H1 (cell line): ENCODE results near the gene TBX4. TPM values are rescaled to one million over a fixed set of nuclear protein-coding genes. Genes with fewer than 3 reads are reported as not detected.

Source experiments
- CTCF ChIA-PET: fragments of 300-600 bp; sonication (Branson Sonifier 250); formaldehyde crosslinking; loops from one replicate; lab custom pipeline; 2021; ENCODE audit not compliant: partially characterized antibody; lab: Charles Lee
- POLR2A ChIA-PET: fragments of 300-600 bp; sonication (Branson Sonifier 250); formaldehyde crosslinking; loops from one replicate; lab custom pipeline; 2021; ENCODE audit warnings: inconsistent platforms; ENCODE audit not compliant: partially characterized antibody; lab: Charles Lee
- DNase-seq, 2 experiments: peaks; one replicate each; pipeline versions ENCODE4 v3.0.0 to v3.0.0-alpha.2; 2010 to 2022; ENCODE audit warnings: low spot score in 2 of 2, low read depth in 1 of 2, mixed read lengths in 1 of 2
- FAIRE-seq: peaks from 2 replicates; lab custom pipeline; 2011; peaks lifted over from hg19 to GRCh38; lab: Jason Lieb, UNC
- H2AFZ ChIP-seq: 2 replicates; pipeline ENCODE4 v1.8.1; 2012; ENCODE audit warnings: low read length, inconsistent platforms
- H2AK5ac ChIP-seq: 2 replicates; pipeline ENCODE4 v1.6.1; 2013; ENCODE audit warnings: low read depth, low read length
- H2BK120ac ChIP-seq: replicated peaks from 2 replicates; pipeline ENCODE3; 2013; ENCODE audit warnings: low read depth, low read length, inconsistent platforms
- H2BK12ac ChIP-seq: 2 replicates; pipeline ENCODE4 v1.6.1; 2013; ENCODE audit warnings: low read depth, low read length
- H2BK15ac ChIP-seq: 2 replicates; pipeline ENCODE4 v1.6.1; 2013; ENCODE audit warnings: low read length
- H2BK20ac ChIP-seq: 2 replicates; pipeline ENCODE4 v1.6.1; 2013; ENCODE audit warnings: low read length
- H2BK5ac ChIP-seq: 2 replicates; pipeline ENCODE4 v1.6.1; 2013; ENCODE audit warnings: low read depth, low read length
- H3K14ac ChIP-seq: 2 replicates; pipeline ENCODE4 v1.6.1; 2013; ENCODE audit warnings: inconsistent platforms; ENCODE audit not compliant: insufficient read length
- H3K18ac ChIP-seq: 2 replicates; pipeline ENCODE4 v1.6.1; 2013; ENCODE audit warnings: low read length; ENCODE audit errors: extremely low read depth
- H3K23ac ChIP-seq: 2 replicates; pipeline ENCODE4 v1.6.1; 2013; ENCODE audit warnings: inconsistent platforms; ENCODE audit not compliant: insufficient read length
- H3K23me2 ChIP-seq: 2 replicates; pipeline ENCODE4 v1.6.1; 2013; ENCODE audit warnings: low read depth, low read length
- H3K27ac ChIP-seq: 2 replicates; pipeline ENCODE4 v1.6.1; 2011; ENCODE audit warnings: low read depth, low read length, inconsistent platforms
- H3K27me3 ChIP-seq, 4 experiments: replicated peaks in 1 of 4; 1 replicate in 1 of 4; 2 replicates in 3 of 4; pipeline versions ENCODE4 v1.6.1 to v1.8.1; 2011 to 2013; ENCODE audit warnings: low read length in 3 of 4, mild to moderate bottlenecking in 3 of 4, inconsistent platforms in 2 of 4, mixed read lengths in 2 of 4, moderate library complexity in 1 of 4; ENCODE audit not compliant: control insufficient read depth in 3 of 4, insufficient read depth in 3 of 4; ENCODE audit errors: extremely low read depth in 1 of 4
- H3K36me3 ChIP-seq, 4 experiments: 2 replicates each; pipeline versions ENCODE4 v1.6.1 to v1.8.1; 2011 to 2013; ENCODE audit warnings: mild to moderate bottlenecking in 4 of 4, low read length in 3 of 4, moderate library complexity in 2 of 4, control low read depth in 1 of 4, inconsistent platforms in 1 of 4; ENCODE audit not compliant: insufficient read depth in 4 of 4, control insufficient read depth in 2 of 4
- H3K4ac ChIP-seq: replicated peaks from 2 replicates; pipeline ENCODE3; 2013; ENCODE audit warnings: low read length, low read depth, mixed read lengths, inconsistent platforms; ENCODE audit not compliant: insufficient read length
- H3K4me1 ChIP-seq, 4 experiments: replicated peaks in 1 of 4; 1 replicate in 1 of 4; 2 replicates in 3 of 4; pipeline versions ENCODE4 v1.6.1 to v1.8.1; 2011 to 2013; ENCODE audit warnings: low read length in 3 of 4, inconsistent platforms in 2 of 4, mixed read lengths in 1 of 4; ENCODE audit not compliant: insufficient read depth in 4 of 4, control insufficient read depth in 3 of 4
- H3K4me2 ChIP-seq, 2 experiments: 2 replicates each; pipeline versions ENCODE4 v1.6.1 to v1.8.1; 2011 to 2013; ENCODE audit warnings: low read depth in 2 of 2, low read length in 2 of 2, control low read depth in 1 of 2, inconsistent platforms in 1 of 2, mild to moderate bottlenecking in 1 of 2; ENCODE audit not compliant: insufficient read depth in 1 of 2
- H3K4me3 ChIP-seq, 4 experiments: fragments of 200-600, 300-600 bp in 1 of 4; sonication (generic), shearing (Covaris generic), sonication (Bioruptor Twin) in 1 of 4; 2 replicates each; pipeline versions ENCODE4 v1.5.1 to v1.8.1; 2011 to 2016; ENCODE audit warnings: low read length in 4 of 4, low read depth in 3 of 4, control low read depth in 2 of 4, inconsistent platforms in 2 of 4, mild to moderate bottlenecking in 2 of 4, mixed read lengths in 1 of 4, moderate library complexity in 1 of 4; ENCODE audit not compliant: insufficient read depth in 2 of 4; ENCODE audit errors: extremely low read depth in 1 of 4
- H3K56ac ChIP-seq: replicated peaks from 2 replicates; pipeline ENCODE3; 2013; ENCODE audit warnings: low read depth, mild to moderate bottlenecking, mixed read lengths, low read length, inconsistent platforms; ENCODE audit not compliant: insufficient read length
- H3K79me1 ChIP-seq: 2 replicates; pipeline ENCODE4 v1.6.1; 2013; ENCODE audit warnings: low read depth, low read length, control low read depth
- H3K79me2 ChIP-seq, 2 experiments: 2 replicates each; pipeline versions ENCODE4 v1.6.1 to v1.8.1; 2012 to 2013; ENCODE audit warnings: low read length in 2 of 2, mild to moderate bottlenecking in 2 of 2, inconsistent platforms in 1 of 2; ENCODE audit not compliant: insufficient read depth in 2 of 2, control insufficient read depth in 1 of 2
- H3K9ac ChIP-seq, 4 experiments: replicated peaks in 1 of 4; 1 replicate in 1 of 4; 2 replicates in 3 of 4; pipeline versions ENCODE4 v1.6.1 to v1.8.1; 2011 to 2013; ENCODE audit warnings: low read depth in 3 of 4, low read length in 3 of 4, control low read depth in 2 of 4, mild to moderate bottlenecking in 2 of 4, moderate library complexity in 2 of 4, inconsistent platforms in 1 of 4; ENCODE audit errors: extremely low read depth in 1 of 4
- H3K9me3 ChIP-seq, 2 experiments: 2 replicates each; pipeline versions ENCODE4 v1.6.1 to v1.8.1; 2012 to 2013; ENCODE audit warnings: mild to moderate bottlenecking in 2 of 2, moderate library complexity in 2 of 2, control low read depth in 1 of 2, inconsistent platforms in 1 of 2, low read depth in 1 of 2, low read length in 1 of 2, mixed read lengths in 1 of 2; ENCODE audit not compliant: insufficient read depth in 2 of 2
- H4K20me1 ChIP-seq, 2 experiments: replicated peaks in 1 of 2; 2 replicates each; pipeline versions ENCODE3 to v1.8.1; 2011 to 2013; ENCODE audit warnings: inconsistent platforms in 2 of 2, low read length in 2 of 2, mild to moderate bottlenecking in 1 of 2; ENCODE audit not compliant: insufficient read depth in 2 of 2, control insufficient read depth in 1 of 2
- H4K5ac ChIP-seq: 2 replicates; pipeline ENCODE4 v1.6.1; 2013; ENCODE audit warnings: low read length, low read depth, mixed read lengths, inconsistent platforms; ENCODE audit not compliant: insufficient read length
- H4K8ac ChIP-seq: 2 replicates; pipeline ENCODE4 v1.8.0; 2013; ENCODE audit warnings: mild to moderate bottlenecking, moderate library complexity, low read length, inconsistent platforms; ENCODE audit not compliant: insufficient read depth; ENCODE audit errors: extremely low read depth
- H4K91ac ChIP-seq: replicated peaks from 2 replicates; pipeline ENCODE3; 2013; ENCODE audit warnings: low read length, mixed read lengths, inconsistent platforms; ENCODE audit not compliant: insufficient read length
- CTCF ChIP-seq, 3 experiments: IDR thresholded peaks; 1 replicate in 2 of 3; 2 replicates in 1 of 3; pipeline versions ENCODE4 v1.5.1 to v1.6.1; 2011; ENCODE audit warnings: low read length in 3 of 3, mild to moderate bottlenecking in 3 of 3, inconsistent platforms in 2 of 3, low read depth in 1 of 3, moderate library complexity in 1 of 3; ENCODE audit not compliant: insufficient read depth in 1 of 3; ENCODE audit errors: control extremely low read depth in 1 of 3
- E2F6 ChIP-seq: IDR thresholded peaks from 2 replicates; pipeline ENCODE4 v1.6.1; 2012; ENCODE audit warnings: inconsistent platforms
- EZH2 ChIP-seq: fragments of 200-600 bp; sonication (generic); IDR thresholded peaks from 2 replicates; pipeline ENCODE4 v1.7.1; 2012; ENCODE audit warnings: low read depth, mild to moderate bottlenecking, moderate library complexity, low read length, inconsistent platforms; ENCODE audit not compliant: severe bottlenecking
- MAX ChIP-seq: IDR thresholded peaks from 2 replicates; pipeline ENCODE4 v1.6.1; 2012; ENCODE audit warnings: inconsistent platforms
- SIN3A ChIP-seq, 2 experiments: IDR thresholded peaks in 1 of 2; conservative IDR thresholded peaks in 1 of 2; 2 replicates each; pipeline ENCODE4 v1.6.1; 2011 to 2012; ENCODE audit warnings: low read length in 2 of 2, improper control_type of control experiment in 1 of 2, low read depth in 1 of 2, mild to moderate bottlenecking in 1 of 2
- ZNF274 ChIP-seq: IDR thresholded peaks from 2 replicates; pipeline ENCODE4 v1.7.0; 2012; ENCODE audit warnings: low read length, borderline replicate concordance; ENCODE audit errors: extremely low read depth
- WGBS, 2 experiments: shearing (Covaris generic) in 1 of 2; methylation state at CpG; one replicate each; pipeline versions ENCODE4 v1.1.6 to v1.1.7; 2013 to 2015; ENCODE audit warnings: low lambda C conversion rate in 2 of 2, mixed read lengths in 2 of 2, inconsistent platforms in 1 of 2, low coverage in 1 of 2, missing lambda C conversion rate in 1 of 2; ENCODE audit not compliant: insufficient replicate concordance in 2 of 2, insufficient coverage in 1 of 2, insufficient read length in 1 of 2; ENCODE audit errors: extremely low coverage in 1 of 2, missing lambda C conversion rate in 1 of 2; 5-methylcytosine and 5-hydroxymethylcytosine counted together
- polyA plus RNA-seq, 7 experiments: library from polyadenylated mRNA; depleted of rRNA in 3 of 7; stranded (reverse) in 5 of 7; unstranded in 2 of 7; fragments of >200 nt in 5 of 7; fragments of 200-250 nt in 2 of 7; gene quantifications; 1 replicate in 5 of 7; 2 replicates in 1 of 7; 4 replicates in 1 of 7; pipeline versions ENCODE4 v1.2.1 to v1.2.3, GENCODE V29; 2011 to 2013; ENCODE audit warnings: missing spikeins in 2 of 7, mixed read lengths in 2 of 7
- total RNA-seq: library from RNA; stranded (reverse); fragmentation: NEBNext Ultra II Directional; extraction: Animal tissue kit (Norgen Biotek cat#: 25700); gene quantifications from 2 replicates; pipeline ENCODE4 v1.2.1, GENCODE V29; 2021

Gene TBX4
- total and polyA plus RNA-seq, 2 of the 8 experiments (the other 6 are each of a cell fraction or from before 2014, with no cell fraction given), result 0.02 TPM; not detected in 1

GRCh38 chr17:61416540-61417363 lies 35.5 kb upstream of the TBX4 start:
- H4K20me1 ChIP-seq, result no peaks in the 10 kb centered on the region
- H2BK12ac ChIP-seq, result peak overlapping the region; percentile 60; the same call in 1 of the 2 replicates
- H3K27me3 ChIP-seq, result peaks cover 0 to 52% (median 45%) of the 10 kb centered on the region in 4 experiments; a peak in 6 of 7 replicates
- CTCF ChIA-PET, result interaction anchor here (0.6 to 8.8 kb wide), 22 partner anchors 10 to 492 kb away, joined by 3 to 108 read pairs (median 4); partner anchors contain the start of gene TBX4
- WGBS, 2 experiments, result 20% methylated on average over 29 of the region's 43 CpGs; no CpG with 5 or more reads in 1 of the 2 experiments
- POLR2A ChIA-PET, result no interaction called here
- H4K8ac ChIP-seq, result no peak overlapping the region
- H3K36me3 ChIP-seq, result no peaks in the 10 kb centered on the region
- 0 out of 2 replicates have a peak overlapping the region, but pooled peaks have one; percentile 35 for H2BK5ac ChIP-seq
- H3K4me2 ChIP-seq, result peak overlapping the region; percentile 52 to 86
- H3K4me3 ChIP-seq, result peak overlapping the region; percentile 24 to 56 (median 29); a peak in 6 of 8 replicates
- H2AK5ac ChIP-seq, result 0 out of 2 replicates have a peak overlapping the region, but pooled peaks have one; percentile 19
- peak overlapping the region; percentile 32; the same call in 1 of the 2 replicates for H3K18ac ChIP-seq
- H4K5ac ChIP-seq, result no peak overlapping the region
- H4K91ac ChIP-seq, result no peak overlapping the region
- H3K4ac ChIP-seq, result no peak overlapping the region
- H3K56ac ChIP-seq, result no peak overlapping the region
- H2BK120ac ChIP-seq, result no peak overlapping the region
- peak overlapping the region; percentile 81; the same call in 1 of the 2 replicates for H2BK15ac ChIP-seq
- H2BK20ac ChIP-seq, result no peak overlapping the region
- DNase-seq (peak; percentile 85 to 95), FAIRE-seq (no peak)
- H3K4me1 ChIP-seq, result peaks cover 0 to 11% (median 3%) of the 10 kb centered on the region in 4 experiments; a peak in 4 of 7 replicates
- H3K79me2 ChIP-seq, result no peaks in the 10 kb centered on the region
- no peak overlapping the region for H3K9ac ChIP-seq
- no peaks in the 10 kb centered on the region for H3K9me3 ChIP-seq
- no peaks in the 10 kb centered on the region for H3K79me1 ChIP-seq
- H2AFZ ChIP-seq, result no peak overlapping the region; the same call in 1 of the 2 replicates
- H3K27ac ChIP-seq, result no peak overlapping the region
- H3K14ac ChIP-seq, result no peak overlapping the region
- H3K23ac ChIP-seq, result no peak overlapping the region
- H3K23me2 ChIP-seq, result peaks cover 14% of the 10 kb centered on the region
- peak; percentile 44; the same call in 1 of the 2 replicates for TF ChIP-seq MAX
- TF ChIP-seq SIN3A (conservative IDR thresholded peaks at IDR 0.05 in 1 of 2, IDR thresholded peaks at IDR 0.05 in 1 of 2; ENCODE audit: low read depth in 1 of 2, low read length in 2 of 2), result peak in 1 of 2 experiments; percentile 77; a peak in 1 of 4 replicates
- peak; percentile 30 for TF ChIP-seq EZH2
- TF ChIP-seq E2F6, result peak; percentile 37; the same call in 1 of the 2 replicates
- TF ChIP-seq ZNF274, result no peak
- TF ChIP-seq CTCF (IDR thresholded peaks at IDR 0.05; ENCODE audit: control extremely low read depth in 1 of 3, insufficient read depth in 1 of 3, low read depth in 1 of 3, low read length in 3 of 3), result peak; percentile 91 to 98 (median 98)
